Liver (tissue), 9 donors: Measurements from ENCODE around the gene RAPH1. TPM values are rescaled to one million over a fixed set of nuclear protein-coding genes. Genes with fewer than 3 reads are reported as not detected.
A peak's percentile ranks its signal among the peaks of the same experiment; 100 is the strongest.

Experiments used
- DNase-seq: peaks from one replicate; pipeline ENCODE4 v3.0.0-alpha.2; 2017; ENCODE audit warnings: low spot score
- H3K27ac ChIP-seq, 2 donors: one replicate each; pipeline ENCODE4 v1.7.0; 2013; ENCODE audit warnings: inconsistent platforms in 2 of 2, low read length in 2 of 2, control low read depth in 1 of 2, low read depth in 1 of 2, mild to moderate bottlenecking in 1 of 2
- H3K27me3 ChIP-seq, 4 donors: one replicate each; pipeline versions ENCODE4 v1.6.1 to v1.7.0; 2013; ENCODE audit warnings: low read length in 3 of 4, inconsistent platforms in 1 of 4, mild to moderate bottlenecking in 1 of 4, moderate library complexity in 1 of 4; ENCODE audit not compliant: control insufficient read depth in 4 of 4, insufficient read depth in 4 of 4
- H3K36me3 ChIP-seq, 4 donors: one replicate each; pipeline versions ENCODE4 v1.6.1 to v1.7.0; 2013; ENCODE audit warnings: low read length in 3 of 4, mild to moderate bottlenecking in 3 of 4, low read depth in 1 of 4, moderate library complexity in 1 of 4; ENCODE audit not compliant: control insufficient read depth in 4 of 4, insufficient read depth in 3 of 4
- H3K4me1 ChIP-seq, 4 donors: one replicate each; pipeline versions ENCODE4 v1.6.1 to v1.7.0; 2013; ENCODE audit warnings: low read length in 3 of 4, mild to moderate bottlenecking in 3 of 4, moderate library complexity in 1 of 4; ENCODE audit not compliant: control insufficient read depth in 4 of 4, insufficient read depth in 4 of 4
- H3K4me3 ChIP-seq, 3 donors: one replicate each; pipeline versions ENCODE4 v1.6.1 to v1.7.0; 2013; ENCODE audit warnings: low read length in 3 of 3, control low read depth in 1 of 3, low read depth in 1 of 3, mild to moderate bottlenecking in 1 of 3
- H3K9ac ChIP-seq, 2 donors: one replicate each; pipeline ENCODE4 v1.7.0; 2013; ENCODE audit warnings: low read length in 2 of 2, mild to moderate bottlenecking in 2 of 2, moderate library complexity in 2 of 2, control low read depth in 1 of 2, low read depth in 1 of 2
- H3K9me3 ChIP-seq, 4 donors: one replicate each; pipeline versions ENCODE4 v1.6.1 to v1.7.0; 2013; ENCODE audit warnings: low read length in 3 of 4; ENCODE audit not compliant: control insufficient read depth in 4 of 4
- EGR1 ChIP-seq, 2 donors: IDR thresholded peaks; 2 replicates each; pipeline ENCODE4 v1.6.1; 2016 to 2018; ENCODE audit warnings: antibody characterized with exemption in 2 of 2, low read depth in 2 of 2
- FOXA1 ChIP-seq: IDR thresholded peaks from 2 replicates; pipeline ENCODE4 v1.6.1; 2016; ENCODE audit warnings: antibody characterized with exemption
- FOXA2 ChIP-seq: IDR thresholded peaks from 2 replicates; pipeline ENCODE4 v1.6.1; 2016; ENCODE audit warnings: antibody characterized with exemption
- GABPA ChIP-seq, 2 donors: IDR thresholded peaks in 1 of 2; conservative IDR thresholded peaks in 1 of 2; 2 replicates each; pipeline ENCODE4 v1.6.1; 2016; ENCODE audit warnings: antibody characterized with exemption in 2 of 2, mild to moderate bottlenecking in 1 of 2, moderate library complexity in 1 of 2
- HNF4A ChIP-seq, 2 donors: conservative IDR thresholded peaks; 2 replicates each; pipeline ENCODE4 v1.6.1; 2016; ENCODE audit warnings: antibody characterized with exemption in 2 of 2, mild to moderate bottlenecking in 2 of 2
- HNF4G ChIP-seq: IDR thresholded peaks from 2 replicates; pipeline ENCODE4 v1.6.1; 2016; ENCODE audit warnings: antibody characterized with exemption
- JUND ChIP-seq, 2 donors: IDR thresholded peaks; 2 replicates each; pipeline ENCODE4 v1.6.1; 2016; ENCODE audit warnings: antibody characterized with exemption in 2 of 2
- NR2F2 ChIP-seq: IDR thresholded peaks from 2 replicates; pipeline ENCODE4 v1.6.1; 2016; ENCODE audit warnings: antibody characterized with exemption
- RAD21 ChIP-seq, 2 donors: IDR thresholded peaks; 2 replicates each; pipeline ENCODE4 v1.6.1; 2016; ENCODE audit warnings: antibody characterized with exemption in 2 of 2, mild to moderate bottlenecking in 2 of 2
- SP1 ChIP-seq: IDR thresholded peaks from 2 replicates; pipeline ENCODE4 v1.6.1; 2018; ENCODE audit warnings: antibody characterized with exemption, mild to moderate bottlenecking
- TAF1 ChIP-seq: conservative IDR thresholded peaks from 2 replicates; pipeline ENCODE4 v1.6.1; 2016; ENCODE audit warnings: antibody characterized with exemption, mild to moderate bottlenecking
- YY1 ChIP-seq: IDR thresholded peaks from 2 replicates; pipeline ENCODE4 v1.6.1; 2016; ENCODE audit warnings: antibody characterized with exemption, mild to moderate bottlenecking
- WGBS: extraction: QIAGEN DNeasy Blood & Tissue Kit; methylation state at CpG from one replicate; pipeline ENCODE4 v1.1.7; 2013; 5-methylcytosine and 5-hydroxymethylcytosine counted together
- polyA plus RNA-seq, 2 donors: library from polyadenylated mRNA; stranded (reverse) in 1 of 2; unstranded in 1 of 2; fragments of 200-250 nt in 1 of 2; fragments of >200 nt in 1 of 2; fragmentation: Nextera tagmentation in 1 of 2; extraction: Ambion mirVana in 1 of 2; gene quantifications; one replicate each; pipeline versions ENCODE4 v1.2.1 to v1.2.3, GENCODE V29; 2013 to 2015
- total RNA-seq, 2 donors: library from RNA; depleted of rRNA; stranded (reverse); fragments of >200 nt; gene quantifications; one replicate each; pipeline ENCODE4 v1.2.3, GENCODE V29; 2014
- TF ChIP-seq, protein P1 (sequence below): IDR thresholded peaks from 2 replicates; pipeline ENCODE4 v1.6.1; 2016; ENCODE audit warnings: antibody characterized with exemption
- TF ChIP-seq, protein P2 (sequence below): IDR thresholded peaks from 2 replicates; pipeline ENCODE4 v1.6.1; 2016; ENCODE audit warnings: antibody characterized with exemption
- TF ChIP-seq, protein P3 (sequence below): IDR thresholded peaks from 2 replicates; pipeline ENCODE4 v1.6.1; 2016; ENCODE audit warnings: antibody characterized with exemption, mild to moderate bottlenecking
- TF ChIP-seq, protein P4 (sequence below): IDR thresholded peaks from 2 replicates; pipeline ENCODE4 v1.6.1; 2016; ENCODE audit warnings: antibody characterized with exemption
- TF ChIP-seq, protein P5 (sequence below): fragments of 150-350 bp; IDR thresholded peaks from 2 replicates; pipeline ENCODE4 v1.5.1; 2017; ENCODE audit warnings: improper control_type of control experiment, low read depth, low read length; ENCODE audit not compliant: missing input control
- donor health status: healthy.
- donor health status: healthy.
- donor health status: healthy.
- donor health status: healthy.
- donor health status: healthy.

Gene RAPH1
- total and polyA plus RNA-seq, 4 donors, result 7.0 to 83.1 (median 19.4) TPM

DNA sequence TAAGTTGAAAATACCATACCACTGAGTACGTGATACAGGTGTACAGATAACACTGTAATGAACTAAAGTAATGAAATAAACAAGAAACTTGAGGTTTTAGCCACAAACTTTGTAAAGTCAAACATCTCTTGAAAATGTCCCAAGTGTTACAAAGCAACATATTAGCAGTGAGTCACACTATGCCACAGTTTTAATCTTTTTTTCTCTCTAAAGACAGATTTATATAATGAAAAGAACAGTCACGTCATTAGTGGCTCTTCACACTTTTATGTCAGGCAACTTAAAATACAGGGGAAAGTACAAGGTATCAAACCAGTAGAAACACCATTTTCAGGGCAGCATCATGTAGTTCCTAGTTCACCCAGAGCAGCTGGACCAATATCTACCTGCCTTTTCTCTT is 42.1 kb downstream of the RAPH1 start:
- H3K4me3 ChIP-seq, result no peak overlapping the region
- no peak overlapping the region for H3K9ac ChIP-seq
- H3K27ac ChIP-seq, result peak overlapping the region in 1 of 2 donors; percentile 40
- no peaks in the 10 kb centered on the region for H3K9me3 ChIP-seq
- WGBS, result 85% methylated on average over 2 of the region's 2 CpGs
- TF ChIP-seq JUND (IDR thresholded peaks at IDR 0.05) (no peak), FOXA1 (no peak), YY1 (no peak), TAF1 (no peak), RAD21 (IDR thresholded peaks at IDR 0.05) (no peak), FOXA2 (no peak), SP1 (no peak), GABPA (IDR thresholded peaks at IDR 0.05 in 1 of 2, conservative IDR thresholded peaks at IDR 0.05 in 1 of 2) (no peak), EGR1 (IDR thresholded peaks at IDR 0.05; ENCODE audit: low read depth in 2 of 2) (no peak)
- TF ChIP-seq, protein P1, sequence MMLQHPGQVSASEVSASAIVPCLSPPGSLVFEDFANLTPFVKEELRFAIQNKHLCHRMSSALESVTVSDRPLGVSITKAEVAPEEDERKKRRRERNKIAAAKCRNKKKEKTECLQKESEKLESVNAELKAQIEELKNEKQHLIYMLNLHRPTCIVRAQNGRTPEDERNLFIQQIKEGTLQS, result no peak
- TF ChIP-seq, protein P2, sequence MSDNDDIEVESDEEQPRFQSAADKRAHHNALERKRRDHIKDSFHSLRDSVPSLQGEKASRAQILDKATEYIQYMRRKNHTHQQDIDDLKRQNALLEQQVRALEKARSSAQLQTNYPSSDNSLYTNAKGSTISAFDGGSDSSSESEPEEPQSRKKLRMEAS, result no peak
- TF ChIP-seq, protein P3, sequence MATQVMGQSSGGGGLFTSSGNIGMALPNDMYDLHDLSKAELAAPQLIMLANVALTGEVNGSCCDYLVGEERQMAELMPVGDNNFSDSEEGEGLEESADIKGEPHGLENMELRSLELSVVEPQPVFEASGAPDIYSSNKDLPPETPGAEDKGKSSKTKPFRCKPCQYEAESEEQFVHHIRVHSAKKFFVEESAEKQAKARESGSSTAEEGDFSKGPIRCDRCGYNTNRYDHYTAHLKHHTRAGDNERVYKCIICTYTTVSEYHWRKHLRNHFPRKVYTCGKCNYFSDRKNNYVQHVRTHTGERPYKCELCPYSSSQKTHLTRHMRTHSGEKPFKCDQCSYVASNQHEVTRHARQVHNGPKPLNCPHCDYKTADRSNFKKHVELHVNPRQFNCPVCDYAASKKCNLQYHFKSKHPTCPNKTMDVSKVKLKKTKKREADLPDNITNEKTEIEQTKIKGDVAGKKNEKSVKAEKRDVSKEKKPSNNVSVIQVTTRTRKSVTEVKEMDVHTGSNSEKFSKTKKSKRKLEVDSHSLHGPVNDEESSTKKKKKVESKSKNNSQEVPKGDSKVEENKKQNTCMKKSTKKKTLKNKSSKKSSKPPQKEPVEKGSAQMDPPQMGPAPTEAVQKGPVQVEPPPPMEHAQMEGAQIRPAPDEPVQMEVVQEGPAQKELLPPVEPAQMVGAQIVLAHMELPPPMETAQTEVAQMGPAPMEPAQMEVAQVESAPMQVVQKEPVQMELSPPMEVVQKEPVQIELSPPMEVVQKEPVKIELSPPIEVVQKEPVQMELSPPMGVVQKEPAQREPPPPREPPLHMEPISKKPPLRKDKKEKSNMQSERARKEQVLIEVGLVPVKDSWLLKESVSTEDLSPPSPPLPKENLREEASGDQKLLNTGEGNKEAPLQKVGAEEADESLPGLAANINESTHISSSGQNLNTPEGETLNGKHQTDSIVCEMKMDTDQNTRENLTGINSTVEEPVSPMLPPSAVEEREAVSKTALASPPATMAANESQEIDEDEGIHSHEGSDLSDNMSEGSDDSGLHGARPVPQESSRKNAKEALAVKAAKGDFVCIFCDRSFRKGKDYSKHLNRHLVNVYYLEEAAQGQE, result no peak
- TF ChIP-seq, protein P4, sequence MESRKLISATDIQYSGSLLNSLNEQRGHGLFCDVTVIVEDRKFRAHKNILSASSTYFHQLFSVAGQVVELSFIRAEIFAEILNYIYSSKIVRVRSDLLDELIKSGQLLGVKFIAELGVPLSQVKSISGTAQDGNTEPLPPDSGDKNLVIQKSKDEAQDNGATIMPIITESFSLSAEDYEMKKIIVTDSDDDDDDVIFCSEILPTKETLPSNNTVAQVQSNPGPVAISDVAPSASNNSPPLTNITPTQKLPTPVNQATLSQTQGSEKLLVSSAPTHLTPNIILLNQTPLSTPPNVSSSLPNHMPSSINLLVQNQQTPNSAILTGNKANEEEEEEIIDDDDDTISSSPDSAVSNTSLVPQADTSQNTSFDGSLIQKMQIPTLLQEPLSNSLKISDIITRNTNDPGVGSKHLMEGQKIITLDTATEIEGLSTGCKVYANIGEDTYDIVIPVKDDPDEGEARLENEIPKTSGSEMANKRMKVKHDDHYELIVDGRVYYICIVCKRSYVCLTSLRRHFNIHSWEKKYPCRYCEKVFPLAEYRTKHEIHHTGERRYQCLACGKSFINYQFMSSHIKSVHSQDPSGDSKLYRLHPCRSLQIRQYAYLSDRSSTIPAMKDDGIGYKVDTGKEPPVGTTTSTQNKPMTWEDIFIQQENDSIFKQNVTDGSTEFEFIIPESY, result no peak
- TF ChIP-seq, protein P5, sequence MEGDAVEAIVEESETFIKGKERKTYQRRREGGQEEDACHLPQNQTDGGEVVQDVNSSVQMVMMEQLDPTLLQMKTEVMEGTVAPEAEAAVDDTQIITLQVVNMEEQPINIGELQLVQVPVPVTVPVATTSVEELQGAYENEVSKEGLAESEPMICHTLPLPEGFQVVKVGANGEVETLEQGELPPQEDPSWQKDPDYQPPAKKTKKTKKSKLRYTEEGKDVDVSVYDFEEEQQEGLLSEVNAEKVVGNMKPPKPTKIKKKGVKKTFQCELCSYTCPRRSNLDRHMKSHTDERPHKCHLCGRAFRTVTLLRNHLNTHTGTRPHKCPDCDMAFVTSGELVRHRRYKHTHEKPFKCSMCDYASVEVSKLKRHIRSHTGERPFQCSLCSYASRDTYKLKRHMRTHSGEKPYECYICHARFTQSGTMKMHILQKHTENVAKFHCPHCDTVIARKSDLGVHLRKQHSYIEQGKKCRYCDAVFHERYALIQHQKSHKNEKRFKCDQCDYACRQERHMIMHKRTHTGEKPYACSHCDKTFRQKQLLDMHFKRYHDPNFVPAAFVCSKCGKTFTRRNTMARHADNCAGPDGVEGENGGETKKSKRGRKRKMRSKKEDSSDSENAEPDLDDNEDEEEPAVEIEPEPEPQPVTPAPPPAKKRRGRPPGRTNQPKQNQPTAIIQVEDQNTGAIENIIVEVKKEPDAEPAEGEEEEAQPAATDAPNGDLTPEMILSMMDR, result no peak
- no peak for DNase-seq
- H3K27me3 ChIP-seq, result no peaks in the 10 kb centered on the region
- peaks cover 4 to 18% (median 10%) of the 10 kb centered on the region in 4 donors for H3K4me1 ChIP-seq
- peaks cover 5 to 19% (median 10%) of the 10 kb centered on the region in 4 donors for H3K36me3 ChIP-seq

DNA sequence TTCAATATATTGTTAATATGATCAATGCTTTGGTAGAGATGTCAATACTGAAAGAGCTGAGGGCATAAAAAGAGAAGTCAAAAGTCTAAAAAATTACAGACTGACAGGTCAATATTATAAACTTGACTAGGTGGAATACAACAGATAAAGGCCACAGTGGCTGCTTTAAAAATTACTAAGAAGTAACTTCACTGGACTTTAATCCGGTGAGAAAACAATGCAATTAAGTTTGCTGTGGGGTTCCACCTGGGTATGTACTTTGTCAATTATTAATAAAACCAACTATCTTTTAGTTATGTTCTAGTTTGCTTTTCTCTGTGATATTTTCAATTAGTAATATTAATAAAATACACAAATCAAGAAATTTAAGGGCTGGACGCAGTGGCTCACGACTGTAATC is 44.7 kb downstream of the RAPH1 start:
- Histone ChIP-seq H3K27me3 (no peaks in the 10 kb centered on the region), H3K9me3 (no peaks in the 10 kb centered on the region), H3K27ac (no peak overlapping the region), H3K4me1 (peaks cover 4 to 16% (median 10%) of the 10 kb centered on the region in 4 donors), H3K9ac (no peak overlapping the region), H3K4me3 (no peak overlapping the region), H3K36me3 (peaks cover 5 to 27% (median 15%) of the 10 kb centered on the region in 4 donors)
- no peak for TF ChIP-seq HNF4G
- TF ChIP-seq, protein P3, result no peak
- no peak for TF ChIP-seq FOXA2
- TF ChIP-seq, protein P4, result no peak
- no peak for TF ChIP-seq NR2F2
- TF ChIP-seq HNF4A (conservative IDR thresholded peaks at IDR 0.05), result peak; percentile 14 to 59
- DNase-seq, result no peak
- 59% methylated on average over 3 of the region's 3 CpGs for WGBS
